Measurements from ENCODE around the gene CLCN2. TPM values are rescaled to one million over a fixed set of nuclear protein-coding genes. Genes with fewer than 3 reads are reported as not detected.
A peak's percentile ranks its signal among the peaks of the same experiment; 100 is the strongest.

The CLCN2 gene
- total and polyA plus RNA-seq, 2 donors = 0.85 to 7.0 TPM

DNA sequence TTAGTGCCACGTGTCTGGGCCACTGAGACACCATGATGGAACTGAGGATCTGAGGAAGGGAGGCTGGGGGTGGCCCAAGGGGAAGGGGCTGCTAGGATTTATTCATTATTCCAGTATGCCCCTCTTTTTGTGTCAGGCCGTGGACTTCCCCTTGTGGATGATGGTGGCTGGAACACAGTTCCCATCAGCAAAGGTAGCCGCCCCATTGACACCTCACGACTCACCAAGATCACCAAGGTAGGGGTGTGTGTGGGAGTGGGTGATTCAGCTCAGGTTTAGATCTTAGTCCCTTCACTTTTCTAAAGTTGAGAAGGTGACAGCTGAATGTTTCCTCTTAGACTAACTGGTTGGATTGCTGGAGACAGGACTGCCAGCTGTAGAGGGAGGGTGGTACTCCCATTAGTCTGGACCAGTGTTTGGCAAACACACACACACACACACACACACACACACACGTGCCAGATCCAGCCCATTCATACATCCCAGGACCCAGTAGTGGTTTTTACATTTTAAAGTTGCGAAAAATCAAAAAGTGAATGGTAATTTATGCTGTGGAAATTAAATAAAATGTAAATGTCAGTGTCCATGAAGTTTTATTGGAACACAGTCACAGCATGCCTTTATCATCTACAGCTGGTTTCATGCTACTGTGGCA, 35.6 kb downstream of the CLCN2 start:
- no peaks in the 10 kb centered on the region for H3K9me3 ChIP-seq (ENCODE audit: control insufficient read depth in 2 of 2, insufficient read depth in 1 of 2, low read length in 1 of 2)
- H3K4me1 ChIP-seq (ENCODE audit: control insufficient read depth in 2 of 2, insufficient read depth in 2 of 2, low read length in 2 of 2) = no peaks in the 10 kb centered on the region
- H3K27me3 ChIP-seq (ENCODE audit: control insufficient read depth in 2 of 2, insufficient read depth in 1 of 2, low read length in 1 of 2) = no peaks in the 10 kb centered on the region
- no peak for DNase-seq (ENCODE audit: low read depth in 6 of 9, low spot score in 9 of 9)
- H3K4me3 ChIP-seq (ENCODE audit: low read length in 2 of 2) = no peak overlapping the region
- 95% methylated on average over 6 of the region's 6 CpGs for WGBS
- H3K27ac ChIP-seq (ENCODE audit: low read depth in 1 of 2, low read length in 1 of 2) = no peak overlapping the region
- peaks cover 85 to 96% of the 10 kb centered on the region in 2 donors for H3K36me3 ChIP-seq (ENCODE audit: control insufficient read depth in 2 of 2, insufficient read depth in 2 of 2, low read length in 1 of 2)

DNA sequence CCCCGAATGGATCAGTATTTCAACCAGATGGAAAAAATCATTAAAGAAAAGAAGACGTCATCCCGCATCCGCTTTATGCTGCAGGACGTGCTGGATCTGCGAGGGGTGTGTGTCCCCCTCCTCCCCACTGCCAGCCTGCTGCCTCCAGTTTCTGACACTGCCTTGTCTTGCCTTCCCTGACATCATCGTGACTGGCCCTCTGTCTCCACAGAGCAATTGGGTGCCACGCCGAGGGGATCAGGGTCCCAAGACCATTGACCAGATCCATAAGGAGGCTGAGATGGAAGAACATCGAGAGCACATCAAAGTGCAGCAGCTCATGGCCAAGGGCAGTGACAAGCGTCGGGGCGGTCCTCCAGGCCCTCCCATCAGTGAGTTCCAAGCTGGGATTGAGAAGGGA, 36.1 kb downstream of the CLCN2 start:
- no peak overlapping the region for H3K27ac ChIP-seq (ENCODE audit: low read depth in 1 of 2, low read length in 1 of 2)
- no peak overlapping the region for H3K4me3 ChIP-seq (ENCODE audit: low read length in 2 of 2)
- no peaks in the 10 kb centered on the region for H3K9me3 ChIP-seq (ENCODE audit: control insufficient read depth in 2 of 2, insufficient read depth in 1 of 2, low read length in 1 of 2)
- 98% methylated on average over 13 of the region's 13 CpGs for WGBS
- DNase-seq (ENCODE audit: low read depth in 6 of 9, low spot score in 9 of 9) = no peak
- H3K4me1 ChIP-seq (ENCODE audit: control insufficient read depth in 2 of 2, insufficient read depth in 2 of 2, low read length in 2 of 2) = no peaks in the 10 kb centered on the region
- no peaks in the 10 kb centered on the region for H3K27me3 ChIP-seq (ENCODE audit: control insufficient read depth in 2 of 2, insufficient read depth in 1 of 2, low read length in 1 of 2)
- peaks cover 88 to 98% of the 10 kb centered on the region in 2 donors for H3K36me3 ChIP-seq (ENCODE audit: control insufficient read depth in 2 of 2, insufficient read depth in 2 of 2, low read length in 1 of 2)

DNA sequence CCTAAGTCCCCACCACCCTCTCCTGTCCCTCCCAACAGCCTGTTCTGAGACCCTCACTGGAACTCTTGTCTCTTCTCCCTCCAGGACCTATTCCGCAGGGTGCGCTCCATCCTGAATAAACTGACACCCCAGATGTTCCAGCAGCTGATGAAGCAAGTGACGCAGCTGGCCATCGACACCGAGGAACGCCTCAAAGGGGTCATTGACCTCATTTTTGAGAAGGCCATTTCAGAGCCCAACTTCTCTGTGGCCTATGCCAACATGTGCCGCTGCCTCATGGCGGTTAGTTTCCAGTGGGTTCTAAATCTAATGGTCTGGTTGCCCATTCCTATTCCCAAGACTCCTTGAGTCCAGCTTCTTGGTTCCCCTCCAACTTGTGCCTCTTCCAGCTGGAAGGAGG, 37.7 kb downstream of the CLCN2 start:
- H3K27ac ChIP-seq (ENCODE audit: low read depth in 1 of 2, low read length in 1 of 2) = no peak overlapping the region
- H3K4me1 ChIP-seq (ENCODE audit: control insufficient read depth in 2 of 2, insufficient read depth in 2 of 2, low read length in 2 of 2) = peaks cover 2 to 4% of the 10 kb centered on the region in 2 donors
- DNase-seq (ENCODE audit: low read depth in 6 of 9, low spot score in 9 of 9) = no peak
- no peak overlapping the region for H3K4me3 ChIP-seq (ENCODE audit: low read length in 2 of 2)
- peaks cover 92 to 98% of the 10 kb centered on the region in 2 donors for H3K36me3 ChIP-seq (ENCODE audit: control insufficient read depth in 2 of 2, insufficient read depth in 2 of 2, low read length in 1 of 2)
- 97% methylated on average over 8 of the region's 8 CpGs for WGBS
- no peaks in the 10 kb centered on the region for H3K9me3 ChIP-seq (ENCODE audit: control insufficient read depth in 2 of 2, insufficient read depth in 1 of 2, low read length in 1 of 2)
- no peaks in the 10 kb centered on the region for H3K27me3 ChIP-seq (ENCODE audit: control insufficient read depth in 2 of 2, insufficient read depth in 1 of 2, low read length in 1 of 2)

DNA sequence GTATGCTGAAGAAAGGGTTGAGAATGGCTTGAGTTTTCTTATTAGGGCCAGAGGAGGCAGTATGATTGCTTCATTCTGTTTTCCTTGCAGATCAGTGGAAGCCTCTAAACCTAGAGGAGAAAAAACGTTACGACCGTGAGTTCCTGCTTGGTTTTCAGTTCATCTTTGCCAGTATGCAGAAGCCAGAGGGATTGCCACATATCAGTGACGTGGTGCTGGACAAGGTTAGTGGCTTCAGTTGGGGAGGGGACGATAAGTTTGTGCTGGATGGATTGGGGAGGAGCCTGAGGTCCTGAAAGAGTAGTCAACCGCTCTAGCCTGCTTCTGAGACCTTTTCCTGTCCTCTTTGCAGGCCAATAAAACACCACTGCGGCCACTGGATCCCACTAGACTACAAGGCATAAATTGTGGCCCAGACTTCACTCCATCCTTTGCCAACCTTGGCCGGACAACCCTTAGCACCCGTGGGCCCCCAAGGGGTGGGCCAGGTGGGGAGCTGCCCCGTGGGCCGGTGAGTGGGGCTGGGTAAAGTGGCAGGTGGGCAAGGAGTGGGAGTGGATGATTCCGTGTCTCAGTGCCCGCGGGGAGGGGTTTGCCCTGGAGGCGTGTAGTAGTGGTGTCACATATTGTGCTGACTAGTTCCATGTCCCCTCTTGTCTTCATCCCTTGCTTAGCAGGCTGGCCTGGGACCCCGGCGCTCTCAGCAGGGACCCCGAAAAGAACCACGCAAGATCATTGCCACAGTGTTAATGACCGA, 38.5 kb downstream of the CLCN2 start:
- Histone ChIP-seq H3K4me3 (ENCODE audit: low read length in 2 of 2) (no peak overlapping the region), H3K4me1 (ENCODE audit: control insufficient read depth in 2 of 2, insufficient read depth in 2 of 2, low read length in 2 of 2) (peaks cover 2 to 4% of the 10 kb centered on the region in 2 donors), H3K27ac (ENCODE audit: low read depth in 1 of 2, low read length in 1 of 2) (no peak overlapping the region), H3K27me3 (ENCODE audit: control insufficient read depth in 2 of 2, insufficient read depth in 1 of 2, low read length in 1 of 2) (no peaks in the 10 kb centered on the region), H3K9me3 (ENCODE audit: control insufficient read depth in 2 of 2, insufficient read depth in 1 of 2, low read length in 1 of 2) (no peaks in the 10 kb centered on the region), H3K36me3 (ENCODE audit: control insufficient read depth in 2 of 2, insufficient read depth in 2 of 2, low read length in 1 of 2) (peaks cover 85 to 93% of the 10 kb centered on the region in 2 donors)
- no peak for DNase-seq (ENCODE audit: low read depth in 6 of 9, low spot score in 9 of 9)
- 98% methylated on average over 20 of the region's 20 CpGs for WGBS

DNA sequence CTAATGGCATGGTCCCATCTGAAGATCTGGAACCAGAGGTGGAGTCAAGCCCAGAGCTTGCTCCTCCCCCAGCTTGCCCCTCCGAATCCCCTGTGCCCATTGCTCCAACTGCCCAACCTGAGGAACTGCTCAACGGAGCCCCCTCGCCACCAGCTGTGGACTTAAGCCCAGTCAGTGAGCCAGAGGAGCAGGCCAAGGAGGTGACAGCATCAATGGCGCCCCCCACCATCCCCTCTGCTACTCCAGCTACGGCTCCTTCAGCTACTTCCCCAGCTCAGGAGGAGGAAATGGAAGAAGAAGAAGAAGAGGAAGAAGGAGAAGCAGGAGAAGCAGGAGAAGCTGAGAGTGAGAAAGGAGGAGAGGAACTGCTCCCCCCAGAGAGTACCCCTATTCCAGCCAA, 39.7 kb downstream of the CLCN2 start:
- DNase-seq (ENCODE audit: low read depth in 6 of 9, low spot score in 9 of 9) = no peak
- Histone ChIP-seq H3K4me3 (ENCODE audit: low read length in 2 of 2) (no peak overlapping the region), H3K36me3 (ENCODE audit: control insufficient read depth in 2 of 2, insufficient read depth in 2 of 2, low read length in 1 of 2) (peaks cover 85 to 93% of the 10 kb centered on the region in 2 donors), H3K4me1 (ENCODE audit: control insufficient read depth in 2 of 2, insufficient read depth in 2 of 2, low read length in 2 of 2) (peaks cover 2 to 4% of the 10 kb centered on the region in 2 donors), H3K27ac (ENCODE audit: low read depth in 1 of 2, low read length in 1 of 2) (no peak overlapping the region), H3K9me3 (ENCODE audit: control insufficient read depth in 2 of 2, insufficient read depth in 1 of 2, low read length in 1 of 2) (no peaks in the 10 kb centered on the region), H3K27me3 (ENCODE audit: control insufficient read depth in 2 of 2, insufficient read depth in 1 of 2, low read length in 1 of 2) (no peaks in the 10 kb centered on the region)
- 99% methylated on average over 5 of the region's 5 CpGs for WGBS

DNA sequence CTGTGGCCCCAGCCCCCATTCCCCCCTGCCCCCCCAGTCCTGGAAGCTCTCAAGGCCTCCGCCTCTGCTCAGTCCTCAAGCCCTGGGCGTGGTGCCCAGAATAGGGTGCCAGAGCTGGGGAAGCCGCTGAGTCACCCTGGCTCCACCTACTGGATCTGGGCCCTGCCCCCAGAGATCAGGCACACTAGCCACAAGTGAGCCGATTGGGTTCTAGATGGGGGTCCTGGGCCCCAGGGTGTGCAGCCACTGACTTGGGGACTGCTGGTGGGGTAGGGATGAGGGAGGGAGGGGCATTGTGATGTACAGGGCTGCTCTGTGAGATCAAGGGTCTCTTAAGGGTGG, 41.3 kb downstream of the CLCN2 start:
- Histone ChIP-seq H3K4me3 (ENCODE audit: low read length in 2 of 2) (no peak overlapping the region), H3K27me3 (ENCODE audit: control insufficient read depth in 2 of 2, insufficient read depth in 1 of 2, low read length in 1 of 2) (no peaks in the 10 kb centered on the region), H3K27ac (ENCODE audit: low read depth in 1 of 2, low read length in 1 of 2) (no peak overlapping the region), H3K36me3 (ENCODE audit: control insufficient read depth in 2 of 2, insufficient read depth in 2 of 2, low read length in 1 of 2) (peaks cover 72 to 80% of the 10 kb centered on the region in 2 donors), H3K9me3 (ENCODE audit: control insufficient read depth in 2 of 2, insufficient read depth in 1 of 2, low read length in 1 of 2) (no peaks in the 10 kb centered on the region), H3K4me1 (ENCODE audit: control insufficient read depth in 2 of 2, insufficient read depth in 2 of 2, low read length in 2 of 2) (peaks cover 12 to 20% of the 10 kb centered on the region in 2 donors)
- no peak for DNase-seq (ENCODE audit: low read depth in 6 of 9, low spot score in 9 of 9)
- 65% methylated on average over 4 of the region's 4 CpGs for WGBS

DNA sequence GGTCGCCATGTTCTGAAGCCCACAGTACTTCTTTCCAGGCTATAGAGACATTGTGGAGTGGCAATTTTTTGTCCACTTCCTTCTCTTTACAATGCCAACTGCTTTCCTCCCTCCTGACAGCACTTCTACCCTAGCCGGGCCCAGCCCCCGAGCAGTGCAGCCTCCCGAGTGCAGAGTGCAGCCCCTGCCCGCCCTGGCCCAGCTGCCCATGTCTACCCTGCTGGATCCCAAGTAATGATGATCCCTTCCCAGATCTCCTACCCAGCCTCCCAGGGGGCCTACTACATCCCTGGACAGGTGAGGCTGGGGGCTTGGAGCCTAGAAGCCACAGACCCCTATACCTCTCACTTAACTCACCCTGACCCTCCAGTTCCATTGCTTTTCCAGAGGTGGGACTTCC, 44.2 kb downstream of the CLCN2 start:
- 93% methylated on average over 5 of the region's 5 CpGs for WGBS
- Histone ChIP-seq H3K4me3 (ENCODE audit: low read length in 2 of 2) (no peak overlapping the region), H3K27ac (ENCODE audit: low read depth in 1 of 2, low read length in 1 of 2) (no peak overlapping the region), H3K27me3 (ENCODE audit: control insufficient read depth in 2 of 2, insufficient read depth in 1 of 2, low read length in 1 of 2) (no peaks in the 10 kb centered on the region), H3K36me3 (ENCODE audit: control insufficient read depth in 2 of 2, insufficient read depth in 2 of 2, low read length in 1 of 2) (peaks cover 44 to 52% of the 10 kb centered on the region in 2 donors), H3K9me3 (ENCODE audit: control insufficient read depth in 2 of 2, insufficient read depth in 1 of 2, low read length in 1 of 2) (no peaks in the 10 kb centered on the region), H3K4me1 (ENCODE audit: control insufficient read depth in 2 of 2, insufficient read depth in 2 of 2, low read length in 2 of 2) (peaks cover 12 to 20% of the 10 kb centered on the region in 2 donors)
- no peak for DNase-seq (ENCODE audit: low read depth in 6 of 9, low spot score in 9 of 9)

DNA sequence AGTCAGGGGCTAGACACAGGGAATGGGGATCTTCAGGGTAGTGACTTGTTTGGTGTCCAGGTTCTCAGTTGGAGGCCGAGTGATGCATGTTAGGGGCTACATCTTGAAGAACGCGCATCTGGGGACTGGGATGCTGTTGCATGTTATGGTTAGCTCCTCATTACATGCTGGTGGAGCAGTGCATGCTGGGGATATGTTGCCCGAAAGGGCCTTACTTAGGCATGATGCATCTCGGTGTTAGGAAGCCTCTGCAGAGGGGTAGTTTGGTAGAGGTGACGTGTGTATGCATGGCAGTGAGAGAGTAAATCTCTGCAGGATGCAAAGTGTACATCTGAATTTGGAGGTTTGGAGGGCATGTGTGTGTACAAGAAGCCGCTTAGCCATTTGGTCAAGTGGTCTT, 44.6 kb downstream of the CLCN2 start:
- H3K4me1 ChIP-seq (ENCODE audit: control insufficient read depth in 2 of 2, insufficient read depth in 2 of 2, low read length in 2 of 2) = peaks cover 12 to 20% of the 10 kb centered on the region in 2 donors
- H3K27me3 ChIP-seq (ENCODE audit: control insufficient read depth in 2 of 2, insufficient read depth in 1 of 2, low read length in 1 of 2) = no peaks in the 10 kb centered on the region
- WGBS = 94% methylated on average over 7 of the region's 7 CpGs
- H3K4me3 ChIP-seq (ENCODE audit: low read length in 2 of 2) = no peak overlapping the region
- no peak overlapping the region for H3K27ac ChIP-seq (ENCODE audit: low read depth in 1 of 2, low read length in 1 of 2)
- no peak for DNase-seq (ENCODE audit: low read depth in 6 of 9, low spot score in 9 of 9)
- peaks cover 40 to 48% of the 10 kb centered on the region in 2 donors for H3K36me3 ChIP-seq (ENCODE audit: control insufficient read depth in 2 of 2, insufficient read depth in 2 of 2, low read length in 1 of 2)
- no peaks in the 10 kb centered on the region for H3K9me3 ChIP-seq (ENCODE audit: control insufficient read depth in 2 of 2, insufficient read depth in 1 of 2, low read length in 1 of 2)

DNA sequence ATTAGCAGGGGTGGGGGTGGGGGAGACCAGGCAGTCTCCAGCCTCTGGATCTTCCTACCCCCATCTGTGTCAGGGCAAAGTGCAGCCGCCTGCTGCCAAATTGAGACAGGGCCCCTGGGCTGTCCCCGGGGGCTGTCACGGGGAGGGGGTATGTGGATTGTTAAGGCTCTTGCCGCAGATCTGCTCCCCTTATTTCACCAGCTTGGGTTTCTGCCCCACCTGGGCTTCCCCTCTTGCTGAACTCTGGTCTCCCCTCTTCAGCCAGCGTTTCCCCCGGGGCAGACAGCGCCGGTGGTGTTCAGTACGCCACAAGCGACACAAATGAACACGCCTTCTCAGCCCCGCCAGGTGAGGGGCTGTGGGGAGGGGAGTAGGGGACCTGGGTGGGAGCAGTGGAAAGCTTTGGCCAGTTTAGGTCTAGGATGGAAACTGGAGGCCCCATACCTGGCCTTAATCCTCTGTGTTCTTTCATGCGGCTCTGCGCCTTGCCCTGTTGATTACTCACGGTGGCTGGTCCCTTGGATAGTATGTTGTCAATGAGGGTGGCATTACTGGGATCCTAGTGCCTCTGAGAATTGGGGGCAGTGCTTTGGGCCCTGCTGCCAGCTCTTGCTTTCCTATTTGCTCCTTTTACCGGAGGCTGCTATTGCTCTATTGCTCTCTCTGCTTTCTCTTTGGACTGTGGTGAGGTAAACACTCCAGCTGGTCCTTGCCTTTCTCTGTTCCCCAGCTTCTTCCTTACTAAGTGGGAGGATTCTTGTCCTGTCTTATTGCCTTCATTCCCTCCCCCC, 45.3 kb downstream of the CLCN2 start:
- Histone ChIP-seq H3K4me3 (ENCODE audit: low read length in 2 of 2) (peak overlapping the region; percentile 74 to 96), H3K9me3 (ENCODE audit: control insufficient read depth in 2 of 2, insufficient read depth in 1 of 2, low read length in 1 of 2) (no peaks in the 10 kb centered on the region), H3K27ac (ENCODE audit: low read depth in 1 of 2, low read length in 1 of 2) (peak overlapping the region in 1 of 2 donors; percentile 21), H3K4me1 (ENCODE audit: control insufficient read depth in 2 of 2, insufficient read depth in 2 of 2, low read length in 2 of 2) (peaks cover 12 to 20% of the 10 kb centered on the region in 2 donors), H3K27me3 (ENCODE audit: control insufficient read depth in 2 of 2, insufficient read depth in 1 of 2, low read length in 1 of 2) (no peaks in the 10 kb centered on the region), H3K36me3 (ENCODE audit: control insufficient read depth in 2 of 2, insufficient read depth in 2 of 2, low read length in 1 of 2) (peaks cover 33 to 41% of the 10 kb centered on the region in 2 donors)
- no peak for DNase-seq (ENCODE audit: low read depth in 6 of 9, low spot score in 9 of 9)
- 89% methylated on average over 16 of the region's 16 CpGs for WGBS
